SK-N-SH (cell line): Measurements from ENCODE around the gene MICALL1. TPM values are rescaled to one million over a fixed set of nuclear protein-coding genes. Genes with fewer than 3 reads are reported as not detected.

ENCODE experiments used
- CTCF ChIA-PET: fragments of 300-600, 350-600 bp; formaldehyde crosslinking; extraction: SDS; loops from one replicate; lab custom pipeline; 2021; lab: Yijun Ruan, JAX
- POLR2A ChIA-PET: fragments of 350-600 bp; sonication (Branson Sonifier 250); formaldehyde crosslinking; extraction: SDS; loops from one replicate; lab custom pipeline; 2020; ENCODE audit warnings: antibody characterized with exemption, inconsistent platforms; lab: Yijun Ruan, JAX
- DNase-seq: peaks from one replicate; pipeline ENCODE4 v3.0.0; 2012
- H2AFZ ChIP-seq: fragments of 200-600 bp; sonication (generic); 2 replicates; pipeline ENCODE4 v1.8.1; 2016; ENCODE audit warnings: antibody characterized with exemption, mild to moderate bottlenecking, low read depth
- H3F3A ChIP-seq: fragments of 200-600 bp; sonication (generic); replicated peaks from 2 replicates; pipeline ENCODE3; 2016; ENCODE audit warnings: antibody characterized with exemption, mild to moderate bottlenecking; ENCODE audit not compliant: insufficient read depth
- H3K27ac ChIP-seq, 2 experiments: fragments of 200-500 bp in 1 of 2; fragments of 200-600 bp in 1 of 2; sonication (Bioruptor generic) in 1 of 2; sonication (generic), shearing (Covaris generic) in 1 of 2; 2 replicates each; pipeline versions ENCODE4 v1.5.1 to v1.6.1; 2014 to 2016; ENCODE audit warnings: low read depth in 2 of 2, inconsistent platforms in 1 of 2, low read length in 1 of 2, mild to moderate bottlenecking in 1 of 2, mixed read lengths in 1 of 2
- H3K27me3 ChIP-seq: fragments of 200-600 bp; sonication (generic), shearing (Covaris generic); 2 replicates; pipeline ENCODE4 v1.6.1; 2016; ENCODE audit warnings: mixed run types; ENCODE audit not compliant: insufficient read depth
- H3K36me3 ChIP-seq, 2 experiments: fragments of 200-500 bp in 1 of 2; fragments of 200-600 bp in 1 of 2; sonication (Bioruptor generic) in 1 of 2; sonication (generic) in 1 of 2; replicated peaks in 1 of 2; 2 replicates each; pipeline versions ENCODE3 to v1.5.1; 2014 to 2016; ENCODE audit warnings: low read length in 1 of 2, mild to moderate bottlenecking in 1 of 2; ENCODE audit not compliant: insufficient read depth in 2 of 2, control insufficient read depth in 1 of 2
- H3K4me1 ChIP-seq, 2 experiments: fragments of 200-500 bp in 1 of 2; fragments of 200-600 bp in 1 of 2; sonication (Bioruptor generic) in 1 of 2; sonication (generic), shearing (Covaris generic) in 1 of 2; 2 replicates each; pipeline versions ENCODE4 v1.5.1 to v1.6.1; 2014 to 2016; ENCODE audit warnings: low read depth in 1 of 2, low read length in 1 of 2, mixed run types in 1 of 2; ENCODE audit not compliant: insufficient read depth in 2 of 2, control insufficient read depth in 1 of 2
- H3K4me2 ChIP-seq: fragments of 200-600 bp; sonication (generic), shearing (Covaris generic); 2 replicates; pipeline ENCODE4 v1.6.1; 2017; ENCODE audit warnings: mixed run types
- H3K4me3 ChIP-seq, 2 experiments: fragments of 200-500 bp in 1 of 2; fragments of 200-600 bp in 1 of 2; sonication (Bioruptor generic) in 1 of 2; sonication (generic), shearing (Covaris generic) in 1 of 2; 2 replicates each; pipeline versions ENCODE4 v1.5.1 to v1.8.1; 2014 to 2016; ENCODE audit warnings: low read depth in 2 of 2, inconsistent platforms in 1 of 2, low read length in 1 of 2, mild to moderate bottlenecking in 1 of 2, mixed read lengths in 1 of 2, moderate library complexity in 1 of 2
- H3K79me2 ChIP-seq: fragments of 200-600 bp; sonication (generic); 2 replicates; pipeline ENCODE4 v1.8.1; 2017; ENCODE audit warnings: mild to moderate bottlenecking; ENCODE audit not compliant: insufficient read depth
- H3K9ac ChIP-seq: fragments of 200-600 bp; sonication (generic); 2 replicates; pipeline ENCODE4 v1.6.1; 2017; ENCODE audit warnings: mixed run types
- H3K9me2 ChIP-seq: fragments of 200-600 bp; sonication (generic); 2 replicates; pipeline ENCODE4 v1.6.1; 2017; ENCODE audit warnings: mixed run types
- H3K9me3 ChIP-seq: fragments of 200-600 bp; sonication (generic); 2 replicates; pipeline ENCODE4 v1.6.1; 2017; ENCODE audit warnings: mixed run types, mild to moderate bottlenecking, moderate library complexity
- H4K20me1 ChIP-seq: fragments of 200-600 bp; sonication (generic); 2 replicates; pipeline ENCODE4 v1.6.1; 2017; ENCODE audit warnings: mild to moderate bottlenecking, mixed run types; ENCODE audit not compliant: insufficient read depth
- CHD2 ChIP-seq: fragments of 150-350 bp; IDR thresholded peaks from 2 replicates; pipeline ENCODE4 v1.6.1; 2018; ENCODE audit warnings: low read length; ENCODE audit not compliant: partially characterized antibody
- CTCF ChIP-seq: fragments of 200-600 bp; sonication (generic); IDR thresholded peaks from 2 replicates; pipeline ENCODE4 v1.6.1; 2017; ENCODE audit warnings: antibody characterized with exemption, mild to moderate bottlenecking, moderate library complexity
- FOSL2 ChIP-seq: IDR thresholded peaks from 2 replicates; pipeline ENCODE4 v1.4.0; 2012; ENCODE audit warnings: low read depth, mild to moderate bottlenecking, moderate library complexity, borderline replicate concordance
- GABPA ChIP-seq: IDR thresholded peaks from 2 replicates; pipeline ENCODE4 v1.4.0; 2012; ENCODE audit warnings: low read depth, mild to moderate bottlenecking
- JUND ChIP-seq: IDR thresholded peaks from 2 replicates; pipeline ENCODE4 v1.4.0; 2012
- MEF2A ChIP-seq: IDR thresholded peaks from 2 replicates; pipeline ENCODE4 v1.4.0; 2012; ENCODE audit warnings: low read depth, borderline replicate concordance
- MXI1 ChIP-seq: IDR thresholded peaks from 2 replicates; pipeline ENCODE4 v1.6.1; 2012; ENCODE audit warnings: mild to moderate bottlenecking, low read depth, low read length, improper control_type of control experiment
- PBX3 ChIP-seq: IDR thresholded peaks from 2 replicates; pipeline ENCODE4; 2012
- RAD21 ChIP-seq: IDR thresholded peaks from 2 replicates; pipeline ENCODE4 v1.6.1; 2012; ENCODE audit warnings: mild to moderate bottlenecking, low read length
- RFX5 ChIP-seq: IDR thresholded peaks from 2 replicates; pipeline ENCODE4 v1.6.1; 2012; ENCODE audit warnings: mild to moderate bottlenecking, improper control_type of control experiment, low read length
- RXRA ChIP-seq: IDR thresholded peaks from 2 replicates; pipeline ENCODE4 v1.4.0; 2012; ENCODE audit warnings: low read depth, mild to moderate bottlenecking, borderline replicate concordance
- SMC3 ChIP-seq: IDR thresholded peaks from 2 replicates; pipeline ENCODE4 v1.6.1; 2012; ENCODE audit warnings: low read depth, low read length, improper control_type of control experiment
- USF1 ChIP-seq: IDR thresholded peaks from 2 replicates; pipeline ENCODE4 v1.4.0; 2012; ENCODE audit warnings: low read depth, borderline replicate concordance
- WGBS: methylation state at CpG from one replicate; pipeline ENCODE4 v1.1.6; 2017; ENCODE audit warnings: low lambda C conversion rate; 5-methylcytosine and 5-hydroxymethylcytosine counted together
- polyA plus RNA-seq, 3 experiments: library from polyadenylated mRNA; depleted of rRNA; stranded (reverse); fragments of >200 nt; gene quantifications; 2 replicates each; pipeline ENCODE4 v1.2.3, GENCODE V29; 2012

Gene MICALL1
- polyA plus RNA-seq, 1 of the 3 experiments (the other 2 are of a cell fraction): 12.9 TPM

- no peaks in the 10 kb centered on the region for H4K20me1 ChIP-seq
- no peaks in the 10 kb centered on the region for H3K4me1 ChIP-seq
- H3K4me2 ChIP-seq: no peak overlapping the region
- no peak for DNase-seq
- ChIA-PET CTCF (interaction anchor here (1.3 kb wide), 1 partner anchor 13 kb away, joined by 5 read pairs; the partner anchor contains the start of genes C22orf23 and POLR2F), POLR2A (no interaction called here)
- H3K9me3 ChIP-seq: no peaks in the 10 kb centered on the region
- H3K27ac ChIP-seq: no peak overlapping the region
- no peaks in the 10 kb centered on the region for H3K27me3 ChIP-seq
- H3K4me3 ChIP-seq: no peak overlapping the region
- no peak overlapping the region for H3K9ac ChIP-seq
- no peaks in the 10 kb centered on the region for H3F3A ChIP-seq
- no peak overlapping the region for H2AFZ ChIP-seq
- H3K79me2 ChIP-seq: no peaks in the 10 kb centered on the region
- peaks cover 0 to 17% of the 10 kb centered on the region in 2 experiments for H3K36me3 ChIP-seq
- H3K9me2 ChIP-seq: no peaks in the 10 kb centered on the region
- WGBS: 50% methylated on average over 1 of the region's 1 CpG
- TF ChIP-seq USF1 (no peak), CTCF (no peak), GABPA (no peak), RFX5 (no peak), MEF2A (no peak), JUND (no peak), MXI1 (no peak)
These were observed 61.0 kb downstream of the MICALL1 start for GRCh38 chr22:37967147-37967546.

GRCh38 chr22:37967637-37968451 is 61.7 kb downstream of the MICALL1 start:
- Histone ChIP-seq H4K20me1 (no peaks in the 10 kb centered on the region), H3F3A (no peaks in the 10 kb centered on the region), H3K79me2 (no peaks in the 10 kb centered on the region), H3K9me2 (no peaks in the 10 kb centered on the region), H3K9ac (no peak overlapping the region), H3K27ac (no peak overlapping the region), H3K4me3 (no peak overlapping the region), H3K9me3 (no peaks in the 10 kb centered on the region), H2AFZ (no peak overlapping the region), H3K4me2 (no peak overlapping the region), H3K27me3 (no peaks in the 10 kb centered on the region), H3K4me1 (no peaks in the 10 kb centered on the region), H3K36me3 (peaks cover 0 to 14% of the 10 kb centered on the region in 2 experiments)
- ChIA-PET CTCF (interaction anchor here (1.3 kb wide), 1 partner anchor 14 kb away, joined by 5 read pairs; the partner anchor contains the start of genes C22orf23 and POLR2F), POLR2A (no interaction called here)
- WGBS: 98% methylated on average over 9 of the region's 14 CpGs
- TF ChIP-seq FOSL2 (no peak), PBX3 (no peak), RFX5 (no peak), SMC3 (no peak), RXRA (no peak), CHD2 (no peak), RAD21 (no peak)
- DNase-seq: no peak
